B cell (primary cell): ENCODE results near the gene PSMG4. TPM values are rescaled to one million over a fixed set of nuclear protein-coding genes. Genes with fewer than 3 reads are reported as not detected.

Source experiments
- ATAC-seq: fragments of 200-7000 bp; cut with Tn5 transposase; one replicate; pipeline ENCODE4 v1.10.0; 2021; ENCODE audit warnings: low read depth, mild to moderate bottlenecking, moderate number of reproducible peaks, moderate library complexity
- CTCF ChIA-PET: fragments of 350-600 bp; sonication (Branson Sonifier 250); formaldehyde crosslinking; loops from one replicate; lab custom pipeline; 2021; ENCODE audit warnings: antibody characterized with exemption, inconsistent platforms; lab: Charles Lee
- POLR2A ChIA-PET: fragments of 350-600 bp; sonication (Branson Sonifier 250); formaldehyde crosslinking; loops from one replicate; lab custom pipeline; 2021; ENCODE audit warnings: antibody characterized with exemption; lab: Charles Lee
- DNase-seq: peaks from one replicate; pipeline ENCODE4 v3.0.0; 2013
- H2AFZ ChIP-seq: 2 replicates; pipeline ENCODE4 v1.6.1; 2012; ENCODE audit warnings: mild to moderate bottlenecking, low read depth, low read length; ENCODE audit not compliant: insufficient read depth, poor library complexity, severe bottlenecking
- H3K27ac ChIP-seq, 2 donors: 1 replicate in 1 of 2; 2 replicates in 1 of 2; pipeline ENCODE4 v1.5.1; 2012 to 2013; ENCODE audit warnings: low read length in 2 of 2, mild to moderate bottlenecking in 2 of 2, moderate library complexity in 1 of 2
- H3K27me3 ChIP-seq, 4 experiments: fragments of 200-600 bp in 1 of 4; sonication (generic) in 1 of 4; replicated peaks in 1 of 4; 1 replicate in 2 of 4; 2 replicates in 2 of 4; pipeline versions ENCODE4 v1.6.1 to v1.7.0; 2013 to 2016; ENCODE audit warnings: low read length in 3 of 4, mild to moderate bottlenecking in 2 of 4, mixed read lengths in 1 of 4, moderate library complexity in 1 of 4; ENCODE audit not compliant: insufficient read depth in 4 of 4, control insufficient read depth in 3 of 4; ENCODE audit errors: control extremely low read depth in 1 of 4
- H3K36me3 ChIP-seq, 2 experiments: replicated peaks in 1 of 2; 1 replicate in 1 of 2; 2 replicates in 1 of 2; pipeline versions ENCODE4 v1.6.1 to v1.7.1; 2013; ENCODE audit warnings: low read length in 1 of 2; ENCODE audit not compliant: insufficient read depth in 2 of 2, control insufficient read depth in 1 of 2; ENCODE audit errors: control extremely low read depth in 1 of 2, extremely low read depth in 1 of 2
- H3K4me1 ChIP-seq, 2 donors: fragments of 200-600 bp in 1 of 2; sonication (generic) in 1 of 2; 1 replicate in 1 of 2; 2 replicates in 1 of 2; pipeline versions ENCODE4 v1.5.1 to v1.6.1; 2013 to 2017; ENCODE audit warnings: low read length in 2 of 2; ENCODE audit not compliant: control insufficient read depth in 2 of 2, insufficient read depth in 2 of 2
- H3K4me2 ChIP-seq: replicated peaks from 2 replicates; pipeline ENCODE3; 2012; ENCODE audit warnings: mild to moderate bottlenecking, low read depth, low read length; ENCODE audit not compliant: poor library complexity, severe bottlenecking
- H3K4me3 ChIP-seq, 5 experiments: fragments of 200-600 bp in 1 of 5; sonication (generic) in 1 of 5; 1 replicate in 3 of 5; 2 replicates in 2 of 5; pipeline versions ENCODE4 v1.5.1 to v1.7.0; 2011 to 2016; ENCODE audit warnings: low read length in 4 of 5, mild to moderate bottlenecking in 4 of 5, low read depth in 2 of 5, control low read depth in 1 of 5, moderate library complexity in 1 of 5; ENCODE audit not compliant: insufficient read depth in 1 of 5; ENCODE audit errors: control extremely low read depth in 1 of 5, extremely low read depth in 1 of 5
- H3K79me2 ChIP-seq: fragments of 200-600 bp; sonication (generic); one replicate; pipeline ENCODE4 v1.6.0; 2016; ENCODE audit warnings: low read length; ENCODE audit not compliant: control insufficient read depth, insufficient read depth
- H3K9ac ChIP-seq: fragments of 200-600 bp; sonication (generic); 2 replicates; pipeline ENCODE4 v1.6.1; 2017; ENCODE audit warnings: mild to moderate bottlenecking, low read length, moderate library complexity
- H3K9me3 ChIP-seq, 3 donors: one replicate each; pipeline versions ENCODE4 v1.6.1 to v1.7.1; 2013; ENCODE audit warnings: low read length in 2 of 3; ENCODE audit not compliant: control insufficient read depth in 2 of 3, insufficient read depth in 1 of 3; ENCODE audit errors: control extremely low read depth in 1 of 3
- H4K20me1 ChIP-seq: 2 replicates; pipeline ENCODE4 v1.6.0; 2012; ENCODE audit warnings: mild to moderate bottlenecking, low read length; ENCODE audit not compliant: insufficient read depth, control insufficient read depth, poor library complexity, severe bottlenecking
- H3K27ac Mint-ChIP-seq: one replicate; pipeline ENCODE4 v1.8.0; 2021; ENCODE audit warnings: mixed read lengths
- H3K27me3 Mint-ChIP-seq: one replicate; pipeline ENCODE4 v1.8.0; 2021; ENCODE audit warnings: mixed read lengths
- H3K4me1 Mint-ChIP-seq: one replicate; pipeline ENCODE4 v1.8.0; 2021; ENCODE audit warnings: mixed read lengths
- H3K4me3 Mint-ChIP-seq: one replicate; pipeline ENCODE4 v1.8.0; 2021; ENCODE audit warnings: mixed read lengths
- H3K9me3 Mint-ChIP-seq: one replicate; pipeline ENCODE4 v1.8.0; 2022; ENCODE audit warnings: mixed read lengths; ENCODE audit not compliant: insufficient read depth
- CTCF ChIP-seq: fragments of 200-600 bp; IDR thresholded peaks from one replicate; pipeline ENCODE4 v1.8.0; 2022; ENCODE audit warnings: antibody characterized with exemption, mild to moderate bottlenecking
- EZH2 ChIP-seq: IDR thresholded peaks from 2 replicates; pipeline ENCODE4 v1.6.1; 2012; ENCODE audit warnings: borderline replicate concordance, low read depth, mild to moderate bottlenecking, moderate library complexity, low read length; ENCODE audit not compliant: insufficient read depth, poor library complexity, severe bottlenecking
- WGBS: methylation state at CpG from one replicate; pipeline ENCODE4 v1.1.5; 2013; ENCODE audit warnings: missing lambda C conversion rate; ENCODE audit not compliant: insufficient coverage; 5-methylcytosine and 5-hydroxymethylcytosine counted together
- intact Hi-C: fragments of 100-400 bp; cut with micrococcal nuclease; formaldehyde crosslinking; loops from one replicate; pipeline ENCODE4 v1.10.0; 2022
- polyA plus RNA-seq: library from polyadenylated mRNA; depleted of rRNA; stranded (reverse); fragments of >200 nt; gene quantifications from 2 replicates; pipeline ENCODE4 v1.2.3, GENCODE V29; 2012
- total RNA-seq, 2 donors: library from RNA; stranded (reverse); fragments of 120-200 nt in 1 of 2; gene quantifications; 1 replicate in 1 of 2; 2 replicates in 1 of 2; pipeline versions ENCODE4 v1.2.3 to v1.2.4, GENCODE V29; 2013 to 2022

The PSMG4 gene
- total and polyA plus RNA-seq, 2 donors (not counting 1 experiment from before 2014, with no cell fraction given): 31.9 to 42.4 TPM

- peaks cover 42% of the 10 kb centered on the region for H3K79me2 ChIP-seq
- intact Hi-C loops: no loop called here
- no peak overlapping the region for H3K27ac Mint-ChIP-seq
- H3K4me1 Mint-ChIP-seq: peaks cover 1% of the 10 kb centered on the region
- POLR2A ChIA-PET: no interaction called here
- 93% methylated on average over 4 of the region's 11 CpGs for WGBS
- TF ChIP-seq EZH2 (no peak), CTCF (no peak)
- no peak for DNase-seq
- peaks cover 0 to 52% of the 10 kb centered on the region in 2 experiments for H3K36me3 ChIP-seq
- H3K27me3 Mint-ChIP-seq: no peaks in the 10 kb centered on the region
- H3K4me3 ChIP-seq: no peak overlapping the region
- H3K9me3 ChIP-seq: no peaks in the 10 kb centered on the region
- H2AFZ ChIP-seq: no peak overlapping the region
- no peak for ATAC-seq
- H3K27me3 ChIP-seq: no peaks in the 10 kb centered on the region
- no peak overlapping the region for H3K4me2 ChIP-seq
- CTCF ChIA-PET: no interaction called here
- no peaks in the 10 kb centered on the region for H3K9me3 Mint-ChIP-seq
- H3K27ac ChIP-seq: no peak overlapping the region
- H3K4me3 Mint-ChIP-seq: no peak overlapping the region
- peaks cover 66% of the 10 kb centered on the region for H4K20me1 ChIP-seq
- no peak overlapping the region for H3K9ac ChIP-seq
- no peaks in the 10 kb centered on the region for H3K4me1 ChIP-seq
Observed at GRCh38 chr6:3268680-3269079, 9.9 kb downstream of the PSMG4 start.

GRCh38 chr6:3269281-3269975, 10.7 kb downstream of the PSMG4 start:
- H4K20me1 ChIP-seq: peaks cover 66% of the 10 kb centered on the region
- TF ChIP-seq CTCF (no peak), EZH2 (no peak)
- H3K27ac Mint-ChIP-seq: no peak overlapping the region
- DNase-seq (no peak), ATAC-seq (no peak)
- H3K36me3 ChIP-seq: peaks cover 0 to 45% of the 10 kb centered on the region in 2 experiments
- H3K4me3 ChIP-seq: no peak overlapping the region
- H3K4me1 ChIP-seq: no peaks in the 10 kb centered on the region
- POLR2A ChIA-PET: no interaction called here
- no peak overlapping the region for H3K27ac ChIP-seq
- H3K9me3 Mint-ChIP-seq: no peaks in the 10 kb centered on the region
- H3K9me3 ChIP-seq: no peaks in the 10 kb centered on the region
- no peak overlapping the region for H3K4me2 ChIP-seq
- H3K4me1 Mint-ChIP-seq: peaks cover 1% of the 10 kb centered on the region
- no peaks in the 10 kb centered on the region for H3K27me3 ChIP-seq
- H3K27me3 Mint-ChIP-seq: no peaks in the 10 kb centered on the region
- CTCF ChIA-PET: interaction anchor here (1.1 to 1.4 kb wide), 2 partner anchors 10 to 18 kb away, joined by 4 read pairs; no protein-coding TSS in a partner anchor
- peaks cover 35% of the 10 kb centered on the region for H3K79me2 ChIP-seq
- H2AFZ ChIP-seq: no peak overlapping the region
- no peak overlapping the region for H3K9ac ChIP-seq
- 98% methylated on average over 8 of the region's 27 CpGs for WGBS
- intact Hi-C loops: no loop called here
- no peak overlapping the region for H3K4me3 Mint-ChIP-seq
